EL (cell line): ENCODE measurements around the gene GIMAP8.

ENCODE experiments used
- DNase-seq: peaks from one replicate; pipeline ENCODE4 v3.0.0-alpha.2; 2016

GIMAP8 gene

GRCh38 chr7:150450491-150451001 is at the start of gene GIMAP8:
Gene GIMAP8 (plus strand): TSS chr7:150450630. CDS start chr7:150466699, 16,069 bp downstream.
- DNase-seq = no peak

GRCh38 chr7:150400788-150401423 is 49.5 kb upstream of the GIMAP8 start:
- DNase-seq = no peak

- no peak for DNase-seq
These were observed 49.0 kb upstream of the GIMAP8 start for GRCh38 chr7:150401424-150401790.

GRCh38 chr7:150401861-150402631 is 48.4 kb upstream of the GIMAP8 start:
- no peak for DNase-seq

GRCh38 chr7:150402671-150403321 is 47.6 kb upstream of the GIMAP8 start:
- no peak for DNase-seq

GRCh38 chr7:150403376-150404171 is 46.9 kb upstream of the GIMAP8 start:
- DNase-seq = no peak

- DNase-seq = no peak
These were observed 46.1 kb upstream of the GIMAP8 start for GRCh38 chr7:150404172-150404804.

GRCh38 chr7:150404805-150405583 is 45.4 kb upstream of the GIMAP8 start:
- DNase-seq = peak; percentile 80

- DNase-seq = no peak
These were observed 44.7 kb upstream of the GIMAP8 start for GRCh38 chr7:150405584-150406311.

- no peak for DNase-seq
These were observed 44.2 kb upstream of the GIMAP8 start for GRCh38 chr7:150406312-150406566.

GRCh38 chr7:150406567-150407421 is 43.6 kb upstream of the GIMAP8 start:
- no peak for DNase-seq

GRCh38 chr7:150407588-150408392 is 42.6 kb upstream of the GIMAP8 start:
- DNase-seq = no peak

- DNase-seq = no peak
These were observed 41.8 kb upstream of the GIMAP8 start for GRCh38 chr7:150408393-150409299.

GRCh38 chr7:150409300-150410030 is 41.0 kb upstream of the GIMAP8 start:
- DNase-seq = no peak

GRCh38 chr7:150410131-150410530 is 40.3 kb upstream of the GIMAP8 start:
- DNase-seq = no peak

GRCh38 chr7:150410680-150411346 is 39.6 kb upstream of the GIMAP8 start:
- no peak for DNase-seq

GRCh38 chr7:150411606-150412005 is 38.8 kb upstream of the GIMAP8 start:
- no peak for DNase-seq
